Parathyroid adenoma (tissue), 2 donors: Measurements from ENCODE around the gene TEX22.

Source experiments
- H2AFZ ChIP-seq: fragments of 300-600 bp; sonication (generic); one replicate; pipeline ENCODE4 v1.7.0; 2017; ENCODE audit warnings: antibody characterized with exemption, mild to moderate bottlenecking
- H3K27ac ChIP-seq: fragments of 300-600 bp; sonication (generic); one replicate; pipeline ENCODE4 v1.7.0; 2017
- H3K27me3 ChIP-seq: fragments of 300-600 bp; sonication (generic); one replicate; pipeline ENCODE4 v1.7.0; 2017; ENCODE audit warnings: low read length; ENCODE audit not compliant: control insufficient read depth, insufficient read depth
- H3K36me3 ChIP-seq: fragments of 300-600 bp; sonication (generic); one replicate; pipeline ENCODE4 v1.7.0; 2017; ENCODE audit warnings: low read length; ENCODE audit not compliant: control insufficient read depth, insufficient read depth
- H3K4me1 ChIP-seq: fragments of 300-600 bp; sonication (generic); one replicate; pipeline ENCODE4 v1.7.0; 2017; ENCODE audit warnings: control low read depth
- H3K4me2 ChIP-seq: fragments of 300-600 bp; sonication (generic); one replicate; pipeline ENCODE4 v1.7.0; 2017; ENCODE audit warnings: low read length
- H3K4me3 ChIP-seq: fragments of 300-600 bp; sonication (generic); one replicate; pipeline ENCODE4 v1.7.0; 2017; ENCODE audit warnings: low read depth, low read length
- H3K79me2 ChIP-seq: fragments of 300-600 bp; sonication (generic); one replicate; pipeline ENCODE4 v1.7.0; 2017; ENCODE audit warnings: control low read depth
- H3K9ac ChIP-seq: fragments of 300-600 bp; sonication (generic); one replicate; pipeline ENCODE4 v1.7.0; 2017; ENCODE audit warnings: mild to moderate bottlenecking
- H3K9me3 ChIP-seq: fragments of 300-600 bp; sonication (generic); one replicate; pipeline ENCODE4 v1.7.0; 2017; ENCODE audit warnings: low read length; ENCODE audit not compliant: control insufficient read depth
- CTCF ChIP-seq: fragments of 300-600 bp; sonication (generic); IDR thresholded peaks from one replicate; pipeline ENCODE4 v1.7.0; 2017; ENCODE audit warnings: antibody characterized with exemption, mild to moderate bottlenecking
- donor health status: primary hyperparathyroidism.

The TEX22 gene

GRCh38 chr14:105385698-105386365 is 12.5 kb upstream of the TEX22 start:
- no peaks in the 10 kb centered on the region for H3K36me3 ChIP-seq
- no peak for TF ChIP-seq CTCF
- H3K9me3 ChIP-seq = no peaks in the 10 kb centered on the region
- no peaks in the 10 kb centered on the region for H3K79me2 ChIP-seq
- H3K9ac ChIP-seq = no peak overlapping the region
- H2AFZ ChIP-seq = no peak overlapping the region
- no peaks in the 10 kb centered on the region for H3K4me1 ChIP-seq
- no peaks in the 10 kb centered on the region for H3K27me3 ChIP-seq
- H3K4me2 ChIP-seq = no peak overlapping the region
- no peak overlapping the region for H3K27ac ChIP-seq
- no peak overlapping the region for H3K4me3 ChIP-seq

GRCh38 chr14:105386581-105387529 is 11.5 kb upstream of the TEX22 start:
- Histone ChIP-seq H3K4me3 (no peak overlapping the region), H3K4me2 (no peak overlapping the region), H3K27me3 (no peaks in the 10 kb centered on the region), H3K27ac (no peak overlapping the region), H3K79me2 (no peaks in the 10 kb centered on the region), H3K4me1 (no peaks in the 10 kb centered on the region), H2AFZ (no peak overlapping the region), H3K9me3 (no peaks in the 10 kb centered on the region), H3K36me3 (no peaks in the 10 kb centered on the region), H3K9ac (no peak overlapping the region)
- TF ChIP-seq CTCF = no peak

- Histone ChIP-seq H3K27me3 (no peaks in the 10 kb centered on the region), H3K27ac (no peak overlapping the region), H3K79me2 (no peaks in the 10 kb centered on the region), H3K4me2 (no peak overlapping the region), H3K36me3 (no peaks in the 10 kb centered on the region), H3K4me1 (no peaks in the 10 kb centered on the region), H3K9ac (no peak overlapping the region), H2AFZ (no peak overlapping the region), H3K4me3 (no peak overlapping the region), H3K9me3 (no peaks in the 10 kb centered on the region)
- no peak for TF ChIP-seq CTCF
Observed at GRCh38 chr14:105387530-105387922, 10.8 kb upstream of the TEX22 start.

- no peak overlapping the region for H3K9ac ChIP-seq
- no peak overlapping the region for H2AFZ ChIP-seq
- H3K4me2 ChIP-seq = no peak overlapping the region
- TF ChIP-seq CTCF = no peak
- H3K27ac ChIP-seq = no peak overlapping the region
- no peaks in the 10 kb centered on the region for H3K27me3 ChIP-seq
- H3K4me1 ChIP-seq = no peaks in the 10 kb centered on the region
- no peak overlapping the region for H3K4me3 ChIP-seq
- H3K36me3 ChIP-seq = no peaks in the 10 kb centered on the region
- no peaks in the 10 kb centered on the region for H3K9me3 ChIP-seq
- no peaks in the 10 kb centered on the region for H3K79me2 ChIP-seq
Observed at GRCh38 chr14:105388110-105388951, 10.0 kb upstream of the TEX22 start.
